Neural progenitor cell (in vitro differentiated cells): ENCODE results near the gene INTS4. TPM values are rescaled to one million over a fixed set of nuclear protein-coding genes. Genes with fewer than 3 reads are reported as not detected.
"Not testable (repeated sequence)": the region's sequence is repeated elsewhere in the genome, so short reads cannot be mapped to it uniquely, and the experiment has no call there.

Experiments used
- DNase-seq: peaks from one replicate; pipeline ENCODE4 v3.0.0-alpha.2; 2016; ENCODE audit warnings: low spot score
- H2AFZ ChIP-seq: fragments of 200-600 bp; sonication (generic); replicated peaks from 2 replicates; pipeline ENCODE4 v1.6.1; 2016; ENCODE audit warnings: antibody characterized with exemption
- H3F3A ChIP-seq: fragments of 200-600 bp; sonication (generic); 2 replicates; pipeline ENCODE4 v1.6.1; 2016; ENCODE audit warnings: antibody characterized with exemption, low read depth
- H3K27ac ChIP-seq: fragments of 200-600 bp; sonication (generic); 2 replicates; pipeline ENCODE4 v1.5.1; 2016; ENCODE audit warnings: mild to moderate bottlenecking
- H3K27me3 ChIP-seq: fragments of 200-600 bp; sonication (generic); 2 replicates; pipeline ENCODE4 v1.6.1; 2016; ENCODE audit warnings: mild to moderate bottlenecking, moderate library complexity
- H3K36me3 ChIP-seq: fragments of 200-600 bp; sonication (generic); 2 replicates; pipeline ENCODE4 v1.5.1; 2016
- H3K4me1 ChIP-seq: fragments of 200-600 bp; sonication (generic); 2 replicates; pipeline ENCODE4 v1.6.1; 2016; ENCODE audit warnings: mixed run types
- H3K4me2 ChIP-seq: fragments of 200-600 bp; sonication (generic); 2 replicates; pipeline ENCODE4 v1.6.1; 2016
- H3K4me3 ChIP-seq: fragments of 200-600 bp; sonication (generic); 2 replicates; pipeline ENCODE4 v1.5.1; 2016
- H3K79me2 ChIP-seq: fragments of 200-600 bp; sonication (generic); 2 replicates; pipeline ENCODE4 v1.6.1; 2016; ENCODE audit warnings: low read depth
- H3K9ac ChIP-seq: fragments of 200-600 bp; sonication (generic); 2 replicates; pipeline ENCODE4 v1.6.1; 2016
- H3K9me3 ChIP-seq: fragments of 200-600 bp; sonication (generic); 2 replicates; pipeline ENCODE4 v1.5.1; 2016; ENCODE audit warnings: low read depth
- H4K20me1 ChIP-seq: fragments of 200-600 bp; sonication (generic); 2 replicates; pipeline ENCODE4 v1.6.1; 2016; ENCODE audit warnings: low read depth
- H3K27ac Mint-ChIP-seq: 3 replicates; pipeline ENCODE4 v1.8.0; 2021; ENCODE audit warnings: mixed read lengths
- H3K27me3 Mint-ChIP-seq: 2 replicates; pipeline ENCODE4 v1.8.0; 2022; ENCODE audit warnings: low read depth, mild to moderate bottlenecking, inconsistent platforms, moderate library complexity, mixed read lengths; ENCODE audit not compliant: insufficient read depth
- H3K36me3 Mint-ChIP-seq: 3 replicates; pipeline ENCODE4 v1.8.0; 2021; ENCODE audit warnings: mixed read lengths
- H3K4me1 Mint-ChIP-seq: 3 replicates; pipeline ENCODE4 v1.8.0; 2021; ENCODE audit warnings: mixed read lengths
- H3K4me3 Mint-ChIP-seq: 3 replicates; pipeline ENCODE4 v1.8.0; 2021; ENCODE audit warnings: mild to moderate bottlenecking, moderate library complexity, mixed read lengths
- H3K9me3 Mint-ChIP-seq: 3 replicates; pipeline ENCODE4 v1.8.0; 2020; ENCODE audit warnings: mixed read lengths
- CTCF ChIP-seq: fragments of 200-600 bp; sonication (generic); IDR thresholded peaks from 2 replicates; pipeline ENCODE4 v1.5.1; 2017; ENCODE audit warnings: antibody characterized with exemption, mild to moderate bottlenecking
- EZH2 ChIP-seq: fragments of 200-600 bp; sonication (generic); IDR thresholded peaks from 2 replicates; pipeline ENCODE4 v1.6.1; 2017; ENCODE audit warnings: antibody characterized with exemption, mild to moderate bottlenecking, moderate library complexity
- EZH2phosphoT487 ChIP-seq: fragments of 200-600 bp; sonication (generic); IDR thresholded peaks from 2 replicates; pipeline ENCODE4 v1.6.1; 2017; ENCODE audit warnings: antibody characterized with exemption
- total RNA-seq: library from RNA; depleted of rRNA; stranded (reverse); fragments of >200 nt; gene quantifications from 2 replicates; pipeline ENCODE4 v1.2.3, GENCODE V29; 2015; ENCODE audit warnings: low replicate concordance

INTS4 gene
- total RNA-seq, 1 donor from 2014 or later, result 61.5 TPM

GRCh38 chr11:77883775-77884174 is 110.7 kb downstream of the INTS4 start:
- no peaks in the 10 kb centered on the region for H3K9me3 Mint-ChIP-seq
- no peak overlapping the region for H3K4me3 Mint-ChIP-seq
- Histone ChIP-seq H3K79me2 (no peaks in the 10 kb centered on the region), H3F3A (no peaks in the 10 kb centered on the region), H3K4me3 (no peak overlapping the region), H3K4me1 (no peaks in the 10 kb centered on the region), H2AFZ (no peak overlapping the region), H3K36me3 (no peaks in the 10 kb centered on the region), H3K27ac (no peak overlapping the region), H3K27me3 (no peaks in the 10 kb centered on the region), H4K20me1 (no peaks in the 10 kb centered on the region), H3K9ac (no peak overlapping the region), H3K9me3 (no peaks in the 10 kb centered on the region), H3K4me2 (no peak overlapping the region)
- H3K27ac Mint-ChIP-seq, result no peak overlapping the region
- peaks cover 17% of the 10 kb centered on the region for H3K36me3 Mint-ChIP-seq
- H3K27me3 Mint-ChIP-seq, result peaks cover 8% of the 10 kb centered on the region
- TF ChIP-seq EZH2 (no peak), EZH2phosphoT487 (no peak)
- DNase-seq, result no peak
- H3K4me1 Mint-ChIP-seq, result no peaks in the 10 kb centered on the region

- H3K27me3 Mint-ChIP-seq, result peaks cover 8% of the 10 kb centered on the region
- Histone ChIP-seq H2AFZ (no peak overlapping the region), H3K4me1 (no peaks in the 10 kb centered on the region), H3F3A (no peaks in the 10 kb centered on the region), H3K36me3 (no peaks in the 10 kb centered on the region), H3K27me3 (no peaks in the 10 kb centered on the region), H3K4me3 (no peak overlapping the region), H3K27ac (no peak overlapping the region), H3K9ac (no peak overlapping the region), H4K20me1 (no peaks in the 10 kb centered on the region), H3K4me2 (no peak overlapping the region), H3K9me3 (no peaks in the 10 kb centered on the region), H3K79me2 (no peaks in the 10 kb centered on the region)
- TF ChIP-seq EZH2 (no peak), EZH2phosphoT487 (no peak), CTCF (no peak)
- H3K4me1 Mint-ChIP-seq, result no peaks in the 10 kb centered on the region
- no peaks in the 10 kb centered on the region for H3K9me3 Mint-ChIP-seq
- no peak overlapping the region for H3K4me3 Mint-ChIP-seq
- no peak overlapping the region for H3K27ac Mint-ChIP-seq
- DNase-seq, result no peak
- peaks cover 17% of the 10 kb centered on the region for H3K36me3 Mint-ChIP-seq
Measured at GRCh38 chr11:77882396-77882795, 112.1 kb downstream of the INTS4 start.

- no peak overlapping the region for H3K4me3 Mint-ChIP-seq
Measured at GRCh38 chr11:77879218-77879617, 115.2 kb downstream of the INTS4 start.

GRCh38 chr11:77878247-77878646 is 116.2 kb downstream of the INTS4 start:
- H3K27ac ChIP-seq, H3K9ac ChIP-seq, H3K4me1 ChIP-seq, H4K20me1 ChIP-seq, H3K79me2 ChIP-seq, H3K9me3 Mint-ChIP-seq, H3K4me2 ChIP-seq, H3K27me3 ChIP-seq, H3K27ac Mint-ChIP-seq, H3K4me1 Mint-ChIP-seq, H3K36me3 Mint-ChIP-seq, H3K4me3 ChIP-seq, H2AFZ ChIP-seq, H3K36me3 ChIP-seq, DNase-seq, H3K9me3 ChIP-seq, H3F3A ChIP-seq, H3K27me3 Mint-ChIP-seq, H3K4me3 Mint-ChIP-seq: not testable (repeated sequence)

More at GRCh38 chr11:77879218-77879617, 115.2 kb downstream of the INTS4 start:
- Histone ChIP-seq H3K27me3 (no peaks in the 10 kb centered on the region), H4K20me1 (no peaks in the 10 kb centered on the region), H3K27ac (no peak overlapping the region), H3K79me2 (no peaks in the 10 kb centered on the region), H3F3A (no peaks in the 10 kb centered on the region), H3K9me3 (no peaks in the 10 kb centered on the region), H3K36me3 (no peaks in the 10 kb centered on the region), H2AFZ (no peak overlapping the region), H3K4me2 (no peak overlapping the region), H3K4me1 (no peaks in the 10 kb centered on the region), H3K9ac (no peak overlapping the region), H3K4me3 (no peak overlapping the region)
- H3K27ac Mint-ChIP-seq, result no peak overlapping the region
- no peak for TF ChIP-seq CTCF
- TF ChIP-seq EZH2, result no peak
- TF ChIP-seq EZH2phosphoT487, result no peak
- H3K4me1 Mint-ChIP-seq, result no peaks in the 10 kb centered on the region
- H3K9me3 Mint-ChIP-seq, result no peaks in the 10 kb centered on the region
- peaks cover 5% of the 10 kb centered on the region for H3K36me3 Mint-ChIP-seq
- DNase-seq, result no peak
- H3K27me3 Mint-ChIP-seq, result peaks cover 3% of the 10 kb centered on the region
